ENCODE data around the gene USP22. TPM values are rescaled to one million over a fixed set of nuclear protein-coding genes. Genes with fewer than 3 reads are reported as not detected.

The USP22 gene
- total RNA-seq, 1 experiment from 2014 or later, result 210 TPM

GRCh38 chr17:21039839-21040575 lies 2.8 kb downstream of the USP22 start:
- H3K27me3 ChIP-seq (ENCODE audit: insufficient read depth, low read length), result no peaks in the 10 kb centered on the region
- peak overlapping the region; percentile 77 to 94 for H3K4me3 ChIP-seq (replicated peaks in 1 of 2; ENCODE audit: low read depth in 1 of 2, low read length in 2 of 2)
- H3K36me3 ChIP-seq (ENCODE audit: control insufficient read depth in 1 of 2, insufficient read depth in 2 of 2, low read length in 2 of 2), result peaks cover 7 to 20% of the 10 kb centered on the region in 2 experiments; a peak in 3 of 4 replicates
- H3K4me2 ChIP-seq (ENCODE audit: low read length), result peak overlapping the region; percentile 74
- peaks cover 11 to 28% of the 10 kb centered on the region in 2 experiments for H3K4me1 ChIP-seq (ENCODE audit: control insufficient read depth in 1 of 2, insufficient read depth in 2 of 2, low read length in 2 of 2)
- TSS peak; percentile 47 for BruUV-seq (replicated peaks)
- H3K9ac ChIP-seq (ENCODE audit: low read length), result peak overlapping the region; percentile 95
- no peaks in the 10 kb centered on the region for H3K9me2 ChIP-seq (ENCODE audit: insufficient read depth)
- H2AFZ ChIP-seq (ENCODE audit: low read depth, low read length, poor library complexity, severe bottlenecking), result no peak overlapping the region
- peak overlapping the region; percentile 71; the same call in 1 of the 2 replicates for H3K27ac ChIP-seq (ENCODE audit: low read depth, low read length)
- ChIA-PET POLR2A (interaction anchor here (1.7 kb wide), 1 partner anchor 8 kb away, joined by 3 read pairs; no protein-coding TSS in a partner anchor), CTCF (interaction anchor here (0.8 to 1.2 kb wide), 2 partner anchors 59 to 79 kb away, joined by 4 read pairs; no protein-coding TSS in a partner anchor), RAD21 (ENCODE audit: low non-redundant PET in 1 of 2, low total read pairs in 2 of 2, uncharacterized antibody in 2 of 2, unreplicated experiment in 2 of 2) (no interaction called here)
- peaks cover 36% of the 10 kb centered on the region for H4K20me1 ChIP-seq (ENCODE audit: insufficient read depth)
- H3K79me2 ChIP-seq (ENCODE audit: insufficient read depth, low read length), result peaks cover 72% of the 10 kb centered on the region
- H3K9me3 ChIP-seq (ENCODE audit: control insufficient read depth in 1 of 2, insufficient read depth in 1 of 2, low read depth in 1 of 2, low read length in 2 of 2), result no peaks in the 10 kb centered on the region
- DNase-seq (ENCODE audit: low read depth, low spot score) (peak; percentile 53), ATAC-seq (no peak)
- intact Hi-C loops (cut with micrococcal nuclease), result loop anchor here (1.0 to 5.0 kb wide), 4 partner anchors 60 to 472 kb away; partner anchors contain the start of gene TMEM11
- TF ChIP-seq SP1 (IDR thresholded peaks at IDR 0.05; ENCODE audit: low read depth) (no peak), JUND (IDR thresholded peaks at IDR 0.05) (no peak), POLR2AphosphoS5 (IDR thresholded peaks at IDR 0.05; ENCODE audit: low read depth, low read length) (peak; percentile 26; the same call in 1 of the 2 replicates), RAD21 (IDR thresholded peaks at IDR 0.05; ENCODE audit: low read depth) (peak; percentile 64), FOSL1 (IDR thresholded peaks at IDR 0.05; ENCODE audit: low read depth) (no peak), SIN3A (IDR thresholded peaks at IDR 0.05; ENCODE audit: low read depth) (no peak), ELF1 (IDR thresholded peaks at IDR 0.05; ENCODE audit: borderline replicate concordance, low read depth) (no peak), YY1 (IDR thresholded peaks at IDR 0.05; ENCODE audit: extremely low read depth, insufficient replicate concordance, low read depth, low read length) (peak; percentile 17), ZFX (IDR thresholded peaks at IDR 0.05) (no peak), ZNF274 (IDR thresholded peaks at IDR 0.05; ENCODE audit: low read depth, low read length) (no peak), ATF3 (IDR thresholded peaks at IDR 0.05) (no peak), REST (IDR thresholded peaks at IDR 0.05; ENCODE audit: low read depth) (no peak), CEBPB (IDR thresholded peaks at IDR 0.05; ENCODE audit: low read depth) (no peak), MAX (IDR thresholded peaks at IDR 0.05) (no peak), EGR1 (IDR thresholded peaks at IDR 0.05; ENCODE audit: low read depth) (no peak), POLR2A (IDR thresholded peaks at IDR 0.05; ENCODE audit: borderline replicate concordance, extremely low read depth, insufficient read depth, insufficient read length) (no peak), ZBTB33 (IDR thresholded peaks at IDR 0.05; ENCODE audit: extremely low read depth, insufficient replicate concordance, low read length) (no peak), SRF (IDR thresholded peaks at IDR 0.05; ENCODE audit: low read depth) (no peak)
- TF ChIP-seq, protein P1, sequence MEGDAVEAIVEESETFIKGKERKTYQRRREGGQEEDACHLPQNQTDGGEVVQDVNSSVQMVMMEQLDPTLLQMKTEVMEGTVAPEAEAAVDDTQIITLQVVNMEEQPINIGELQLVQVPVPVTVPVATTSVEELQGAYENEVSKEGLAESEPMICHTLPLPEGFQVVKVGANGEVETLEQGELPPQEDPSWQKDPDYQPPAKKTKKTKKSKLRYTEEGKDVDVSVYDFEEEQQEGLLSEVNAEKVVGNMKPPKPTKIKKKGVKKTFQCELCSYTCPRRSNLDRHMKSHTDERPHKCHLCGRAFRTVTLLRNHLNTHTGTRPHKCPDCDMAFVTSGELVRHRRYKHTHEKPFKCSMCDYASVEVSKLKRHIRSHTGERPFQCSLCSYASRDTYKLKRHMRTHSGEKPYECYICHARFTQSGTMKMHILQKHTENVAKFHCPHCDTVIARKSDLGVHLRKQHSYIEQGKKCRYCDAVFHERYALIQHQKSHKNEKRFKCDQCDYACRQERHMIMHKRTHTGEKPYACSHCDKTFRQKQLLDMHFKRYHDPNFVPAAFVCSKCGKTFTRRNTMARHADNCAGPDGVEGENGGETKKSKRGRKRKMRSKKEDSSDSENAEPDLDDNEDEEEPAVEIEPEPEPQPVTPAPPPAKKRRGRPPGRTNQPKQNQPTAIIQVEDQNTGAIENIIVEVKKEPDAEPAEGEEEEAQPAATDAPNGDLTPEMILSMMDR (IDR thresholded peaks at IDR 0.05 in 2 of 3, conservative IDR thresholded peaks at IDR 0.05 in 1 of 3; ENCODE audit: borderline replicate concordance in 1 of 3, insufficient read depth in 1 of 3, low read depth in 2 of 3, low read length in 2 of 3), result peak; percentile 50 to 62 (median 57); a peak in 5 of 6 replicates
